Fibroblast of skin of left biceps (primary cell): ENCODE results near the gene GDPD5.

Source experiments
- DNase-seq, 2 experiments: peaks; one replicate each; pipeline ENCODE4 v3.0.0-alpha.2; 2013; ENCODE audit warnings: low read depth in 2 of 2

Gene GDPD5

DNA sequence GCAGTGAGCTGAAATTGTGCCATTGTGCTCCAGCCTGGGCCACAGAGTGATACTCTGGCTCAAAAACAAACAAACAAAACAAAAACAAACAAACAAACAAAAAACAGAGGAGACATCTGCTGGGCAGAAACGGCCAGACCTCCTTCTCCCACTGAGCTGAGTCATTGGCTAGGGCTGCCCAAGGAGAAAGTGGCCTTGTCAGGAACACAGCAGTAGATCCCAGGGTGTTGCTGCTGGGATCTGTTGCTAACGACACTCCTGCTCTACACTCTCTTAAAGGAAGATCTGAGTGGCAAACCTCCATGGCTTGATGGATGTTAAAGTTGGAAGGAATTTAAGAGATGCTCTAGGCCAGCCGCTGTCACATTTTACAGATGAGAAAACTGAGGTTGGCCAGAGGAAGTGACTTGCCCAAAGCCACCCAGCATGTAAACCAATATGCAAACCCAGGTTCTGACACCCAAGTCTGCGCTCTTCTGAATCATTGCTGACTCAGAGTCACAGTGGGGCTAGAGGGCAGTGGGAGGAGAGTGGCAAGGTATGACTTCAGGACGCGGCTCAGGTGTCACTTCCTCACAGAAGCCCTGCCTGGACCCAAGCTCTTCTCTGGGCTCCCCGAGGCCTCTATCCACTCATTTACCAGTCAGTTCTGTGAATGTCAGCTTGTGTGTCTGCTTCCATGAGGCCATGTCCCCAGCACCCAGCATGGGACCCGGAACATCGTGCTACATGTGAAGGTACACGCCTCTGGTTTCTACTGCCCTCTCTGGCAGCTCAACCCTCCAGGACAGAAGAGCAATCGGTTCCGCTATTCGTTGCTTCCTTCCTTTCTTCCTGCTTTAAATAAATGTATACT lies 11.3 kb upstream of the GDPD5 start:
- no peak for DNase-seq

DNA sequence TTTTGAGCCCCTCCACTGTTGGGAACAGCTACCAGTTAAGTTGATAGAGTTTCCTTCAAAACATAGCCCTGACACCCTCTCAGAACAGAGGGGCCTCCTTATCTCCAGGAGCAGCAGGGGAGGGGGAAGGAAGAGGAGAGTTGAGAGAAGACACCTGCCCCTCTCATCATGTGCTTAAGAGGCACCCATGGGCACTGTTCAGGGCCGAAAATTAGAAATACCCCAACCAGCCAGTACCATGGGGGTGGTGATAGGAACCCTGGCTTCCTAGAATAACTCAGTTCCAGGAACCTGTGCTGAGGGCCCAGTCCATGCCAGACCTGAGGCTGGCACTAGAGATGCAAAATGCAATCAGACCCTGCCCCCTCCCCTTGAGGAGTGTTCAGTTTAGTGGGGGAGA lies 9.3 kb upstream of the GDPD5 start:
- no peak for DNase-seq

DNA sequence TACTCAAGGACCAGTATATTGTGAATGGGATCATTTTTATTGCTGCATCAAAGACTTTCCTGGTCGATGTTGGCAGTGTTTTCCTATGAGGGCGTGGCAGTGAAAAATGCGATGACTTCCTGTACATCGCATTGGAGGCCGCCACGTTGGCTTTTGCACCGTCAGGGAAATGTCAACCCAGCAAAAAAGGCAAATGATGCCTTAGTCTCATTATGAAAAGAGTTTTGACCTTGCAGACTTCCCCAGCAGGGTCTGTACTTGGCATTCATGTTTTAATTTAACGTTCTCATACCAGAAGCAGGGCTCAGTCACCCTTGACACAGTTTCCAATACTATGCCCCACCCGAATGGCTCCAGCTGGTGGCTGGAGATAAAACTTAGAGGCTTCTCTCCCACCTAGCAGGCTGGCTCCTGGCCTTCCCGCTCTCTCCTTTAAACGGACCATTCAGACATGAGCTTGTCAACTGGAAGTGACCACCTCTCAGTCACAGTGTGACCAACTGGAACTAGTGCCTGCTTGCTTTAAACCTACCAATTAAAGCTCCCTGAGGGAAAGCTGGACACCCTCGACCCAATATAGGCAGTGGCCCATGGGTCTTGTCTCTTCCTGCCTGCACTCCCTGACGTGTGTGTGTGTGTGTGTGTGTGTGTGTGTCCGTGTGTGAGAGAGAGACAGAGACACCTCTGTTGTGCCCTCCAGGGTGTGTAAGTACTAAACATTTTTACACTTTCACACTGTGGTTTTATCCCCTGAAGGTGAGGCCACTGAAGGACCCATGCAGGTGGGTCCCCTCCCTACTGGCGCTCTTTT lies 8.7 kb upstream of the GDPD5 start:
- DNase-seq: no peak

DNA sequence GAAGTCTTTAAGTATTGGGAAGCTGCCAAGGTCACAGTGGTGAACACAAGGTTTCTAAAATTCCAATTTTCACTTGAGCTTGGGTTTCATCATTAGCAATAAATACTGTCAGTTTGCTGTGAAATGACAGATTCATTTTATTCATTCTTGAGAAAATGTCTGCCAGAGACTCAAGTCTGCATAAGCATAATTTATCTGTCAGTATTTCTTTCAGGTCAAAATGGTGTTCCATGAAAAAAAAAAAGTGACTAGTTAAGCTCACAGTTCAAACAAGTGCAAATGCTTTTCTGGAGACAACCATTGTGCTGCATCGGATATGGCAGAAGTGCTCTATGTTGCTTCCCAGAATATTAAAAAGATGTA lies 8.1 kb upstream of the GDPD5 start:
- no peak for DNase-seq

DNA sequence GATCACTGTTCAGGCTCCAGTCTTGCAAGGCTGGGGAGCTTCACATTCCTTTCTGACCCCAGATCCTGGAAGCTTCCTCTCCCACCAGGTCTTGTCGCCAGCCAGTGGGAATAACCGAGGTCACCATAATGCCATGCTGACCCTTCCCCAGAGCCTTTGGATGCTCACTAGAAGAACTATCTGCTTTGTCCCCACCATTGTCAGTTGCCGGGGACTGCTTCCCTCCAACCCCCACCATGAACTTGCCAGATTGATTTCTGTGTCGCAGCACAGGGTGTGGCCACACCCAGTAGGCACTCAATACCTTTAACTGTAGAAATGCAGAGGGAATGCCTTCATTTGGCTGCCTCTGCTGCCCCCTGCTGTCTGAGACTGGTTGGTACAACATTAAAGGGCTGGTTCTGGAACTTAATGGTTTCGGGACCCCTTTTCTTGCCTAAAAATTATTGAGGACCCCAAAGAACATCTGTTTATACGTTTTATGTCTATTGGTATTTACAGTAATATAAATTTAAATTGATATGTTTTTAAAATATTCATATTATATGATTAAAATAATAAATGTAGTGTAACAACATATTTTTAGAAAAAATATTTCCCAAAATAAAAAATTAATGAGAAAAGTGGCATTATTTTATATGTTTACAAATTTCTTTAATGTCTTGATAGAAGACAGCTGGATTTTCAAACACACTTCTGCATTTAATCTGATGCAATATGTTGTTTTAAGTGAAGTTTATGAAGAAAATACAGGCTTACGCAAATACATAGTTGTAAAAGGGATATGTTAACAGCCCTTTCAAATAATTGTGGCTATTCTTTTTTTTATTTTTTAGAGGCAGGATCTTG lies 6.7 kb upstream of the GDPD5 start:
- peak in 1 of 2 experiments; percentile 4 for DNase-seq

DNA sequence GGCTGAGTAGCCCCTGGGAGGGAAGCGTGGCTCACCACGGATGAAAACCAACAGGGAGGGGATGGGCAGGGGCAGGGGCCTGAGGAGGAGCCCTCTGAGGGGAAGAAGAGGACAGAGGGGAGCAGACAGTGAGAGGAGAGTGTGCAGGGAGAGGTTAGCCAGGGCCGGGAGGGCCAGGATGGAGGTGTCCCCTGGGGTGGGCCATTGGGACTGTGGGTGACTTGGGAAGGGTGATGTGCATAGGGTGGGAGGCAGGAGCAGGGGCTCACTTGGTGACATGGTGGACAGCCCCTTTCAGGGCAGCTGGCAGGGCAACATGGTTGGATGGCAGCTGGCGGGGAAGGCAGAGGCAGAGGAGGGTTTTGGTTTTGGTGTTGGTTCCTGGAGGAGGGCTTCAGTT lies 5.6 kb upstream of the GDPD5 start:
- no peak for DNase-seq

DNA sequence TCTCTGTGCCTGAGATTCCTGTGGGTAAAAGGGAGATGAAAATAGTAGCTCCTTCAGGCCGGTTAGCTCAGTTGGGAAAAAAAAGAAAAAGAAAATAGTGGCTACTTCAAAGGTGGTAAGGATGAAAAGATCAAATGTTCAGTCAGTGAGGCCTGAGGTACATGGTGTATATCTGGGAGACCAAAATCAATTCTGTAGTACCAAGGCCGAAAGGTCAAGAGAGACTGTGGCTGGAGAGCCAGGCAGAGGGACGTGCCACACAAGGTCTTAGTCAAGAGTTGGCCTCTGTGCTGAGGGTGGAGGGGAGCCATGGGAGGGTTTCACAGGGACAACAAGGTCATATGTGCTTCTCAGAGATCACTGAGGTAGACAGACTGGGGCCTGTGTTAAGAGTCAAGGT lies 4.8 kb upstream of the GDPD5 start:
- no peak for DNase-seq

DNA sequence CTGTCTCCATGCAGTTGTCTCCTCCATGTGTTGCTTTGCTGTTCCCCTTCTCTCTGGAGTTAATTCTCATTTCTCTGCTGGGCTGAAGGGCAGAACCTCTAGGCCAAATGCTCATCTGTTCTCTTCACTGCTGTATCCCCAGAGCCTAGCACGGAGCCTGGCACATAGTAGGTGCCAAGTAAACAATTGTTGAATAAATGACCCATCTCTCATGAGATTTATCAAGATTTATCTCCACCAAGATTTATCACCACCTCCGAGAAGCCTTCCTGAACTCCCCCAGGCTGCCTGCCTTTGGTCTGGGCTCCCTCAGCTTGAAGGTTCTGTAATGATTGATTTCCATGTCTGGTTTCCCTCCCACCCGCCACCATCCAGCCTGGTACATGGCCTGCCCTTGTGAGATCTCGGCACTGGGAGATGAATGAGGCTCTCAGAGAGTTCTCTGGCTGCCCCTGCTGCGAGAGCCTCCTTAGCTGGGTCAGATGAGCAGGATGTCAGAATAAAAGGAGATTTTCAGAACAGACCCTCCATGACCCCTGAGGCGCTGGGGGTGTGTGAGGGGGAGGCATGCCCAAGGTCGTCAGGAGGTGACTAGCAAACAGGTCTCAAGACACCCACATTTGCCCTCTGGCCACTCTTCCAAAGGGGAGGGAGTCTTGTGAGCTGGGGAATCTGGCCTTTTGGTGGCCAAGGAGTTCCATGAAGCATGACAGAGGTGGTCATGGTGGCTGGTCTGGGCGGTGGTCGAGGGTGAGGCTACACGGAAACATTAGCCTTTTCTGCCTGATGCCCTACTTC lies 2.4 kb upstream of the GDPD5 start:
- no peak for DNase-seq

DNA sequence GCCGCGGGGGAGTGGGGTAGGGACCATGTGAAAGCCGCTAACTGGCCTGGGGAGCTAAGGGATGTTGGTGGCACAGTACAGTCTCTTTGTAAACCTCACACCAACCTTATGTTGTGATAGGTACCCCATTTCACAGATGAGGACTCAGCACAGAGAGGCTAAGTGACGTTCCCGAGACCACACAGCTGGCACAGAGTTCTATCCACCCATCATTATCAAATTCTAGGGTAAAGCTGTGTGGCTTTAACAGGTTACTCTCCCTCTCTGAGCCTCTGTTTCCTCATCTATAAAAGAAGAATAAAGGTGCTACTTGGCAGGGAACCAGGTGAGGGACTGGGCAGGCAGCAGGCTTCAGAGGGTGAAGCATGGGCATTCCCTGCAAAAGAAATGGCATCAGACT lies 1.4 kb upstream of the GDPD5 start:
- DNase-seq: no peak

DNA sequence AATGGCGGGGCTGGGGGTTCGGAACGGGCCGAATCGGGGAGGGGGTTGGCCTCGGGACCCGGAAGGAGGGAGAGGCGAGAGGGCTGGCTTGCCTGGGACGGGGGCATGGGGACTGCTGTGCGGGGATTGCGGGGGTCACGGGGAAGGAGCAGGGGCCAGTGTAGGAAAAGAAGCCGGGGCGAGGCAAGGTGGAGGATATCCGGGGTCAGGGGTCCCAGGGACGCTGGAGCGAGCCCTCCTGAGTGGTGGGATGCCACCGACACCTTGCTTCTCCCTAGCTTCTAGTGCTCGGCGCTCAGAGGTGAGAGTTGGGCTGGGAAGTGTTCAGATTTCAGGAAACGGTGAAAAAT lies 426 bp upstream of the GDPD5 start:
- no peak for DNase-seq

DNA sequence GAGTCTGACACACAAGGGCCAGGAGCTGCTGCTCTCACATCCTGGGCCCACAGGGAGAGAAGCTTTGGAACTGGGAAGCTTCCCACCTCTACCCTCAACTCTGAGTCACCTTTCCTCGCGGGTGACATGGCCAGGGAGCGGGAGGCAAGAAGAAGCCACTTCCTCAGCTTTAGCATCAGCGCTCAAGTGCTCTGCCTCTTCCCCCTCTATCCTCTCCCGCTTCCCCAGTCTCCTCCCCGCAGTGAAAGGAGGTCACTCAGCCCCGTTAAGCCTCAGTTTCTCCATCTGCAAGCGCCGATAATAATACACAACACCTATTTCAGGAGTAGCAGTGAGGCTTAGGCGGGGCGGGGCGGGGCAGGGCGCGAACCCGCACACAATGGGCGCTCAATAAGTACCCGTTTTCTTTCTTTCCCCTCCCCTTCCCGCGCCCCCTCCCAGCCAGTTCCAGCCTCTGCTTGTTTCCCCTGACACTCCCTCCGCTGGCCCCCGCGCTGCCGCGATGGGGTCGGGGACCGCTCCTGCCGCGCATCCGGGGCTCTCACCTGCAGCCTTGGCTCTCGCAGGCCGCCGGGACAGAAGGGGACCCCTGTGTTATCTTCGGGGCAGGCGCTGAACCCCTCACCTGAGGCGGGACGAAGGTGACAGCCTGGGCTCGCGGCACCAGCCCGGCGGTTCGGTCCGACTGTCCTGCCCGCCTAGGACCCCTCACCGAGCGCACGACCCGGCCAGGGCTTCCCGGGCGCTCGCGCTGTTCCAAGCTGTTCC lies 892 bp downstream of the GDPD5 start:
- DNase-seq: no peak

DNA sequence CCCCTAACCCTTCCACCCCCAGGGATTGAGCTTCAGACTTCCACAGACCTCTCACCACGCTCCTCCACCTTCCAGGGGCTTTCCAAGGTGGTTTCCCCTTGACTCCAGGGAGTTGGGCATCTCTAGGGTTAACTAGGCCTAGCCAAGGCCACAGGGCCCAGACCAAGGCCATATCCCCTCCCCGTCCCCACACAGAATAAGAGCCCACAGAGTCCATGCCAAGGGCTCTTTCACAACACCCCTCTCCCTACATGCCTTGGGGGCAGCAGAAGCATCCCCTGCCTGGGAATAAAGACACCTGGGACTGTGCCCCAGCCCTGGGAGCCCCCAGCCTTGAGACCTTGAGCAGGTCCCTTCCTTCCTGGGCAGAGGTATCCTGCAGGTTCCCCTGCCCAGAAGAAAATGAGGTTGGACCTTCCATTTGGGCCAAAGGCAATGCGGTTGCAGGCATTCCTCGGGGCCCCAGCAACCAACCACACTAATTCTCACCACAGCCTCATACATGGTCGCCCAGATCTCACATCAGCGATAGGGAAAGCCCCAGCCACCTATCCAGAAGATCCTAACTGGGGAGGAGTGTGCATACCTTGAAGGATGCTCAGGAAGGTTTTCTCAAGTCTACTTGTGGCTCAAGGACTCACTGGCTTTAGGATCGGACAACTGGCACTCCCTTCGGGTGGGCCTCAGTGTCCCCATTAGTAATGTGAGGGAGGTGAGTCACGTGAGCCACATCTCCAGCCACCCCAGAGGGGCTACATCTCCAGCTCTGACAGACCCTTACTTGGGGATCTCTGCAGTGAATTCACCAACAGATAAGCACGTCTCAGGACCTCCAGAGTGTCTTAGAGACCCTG lies 1.7 kb downstream of the GDPD5 start:
- DNase-seq: no peak

DNA sequence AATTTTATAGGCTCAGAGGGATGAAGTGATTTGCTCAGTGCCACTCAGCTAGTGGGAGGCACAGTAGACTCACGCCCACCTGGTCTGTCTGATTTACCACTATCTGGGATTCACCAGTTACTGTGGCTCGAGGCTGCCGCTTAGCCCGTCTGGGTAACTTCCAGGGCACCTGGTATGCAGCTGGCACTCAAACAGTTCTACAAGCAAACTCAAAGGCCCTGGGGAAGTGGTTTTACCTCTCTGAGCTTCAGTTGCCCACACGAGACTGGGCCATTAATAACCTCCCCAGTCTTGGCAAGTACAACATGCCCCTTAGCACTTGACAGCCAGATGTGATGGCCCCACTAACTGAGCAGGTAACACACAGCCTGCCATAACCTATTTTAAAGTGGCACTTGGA lies 2.6 kb downstream of the GDPD5 start:
- DNase-seq: no peak

DNA sequence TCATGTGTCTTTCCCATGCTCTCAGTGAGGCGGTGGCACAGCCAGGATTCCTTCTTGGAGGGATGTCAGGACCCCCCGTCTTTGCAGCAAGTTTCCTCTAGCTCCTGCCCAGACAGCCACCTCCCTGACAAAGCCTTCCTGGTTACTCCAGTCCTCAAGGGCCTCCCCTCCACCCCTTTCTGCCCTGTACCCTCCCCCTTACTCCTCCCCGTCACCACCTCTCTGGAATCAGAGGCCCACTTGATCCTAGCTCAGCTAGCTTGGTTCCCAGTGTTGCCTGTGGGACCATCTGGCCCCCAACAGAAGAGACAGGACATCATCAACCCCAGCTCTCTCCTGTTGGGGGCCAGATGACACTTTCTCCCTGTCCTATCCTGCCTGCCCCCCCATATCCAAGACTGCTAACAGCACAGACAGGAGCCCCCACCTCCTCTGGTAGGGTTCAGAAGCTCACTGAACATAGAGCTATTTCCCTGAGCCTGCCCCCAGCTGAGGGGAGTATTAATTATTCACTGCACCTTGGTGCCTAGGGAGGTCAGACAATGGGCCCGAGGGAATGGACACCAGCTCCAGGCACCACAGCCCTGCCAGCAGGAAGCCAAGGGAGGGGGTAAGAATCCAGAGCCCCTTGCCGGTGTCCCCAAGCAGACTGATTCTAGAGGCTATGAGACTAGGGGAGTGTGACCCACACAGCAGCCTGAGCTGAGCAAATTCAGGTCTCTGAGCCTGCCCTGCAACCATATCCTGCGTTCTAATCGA lies 3.3 kb downstream of the GDPD5 start:
- DNase-seq: no peak

DNA sequence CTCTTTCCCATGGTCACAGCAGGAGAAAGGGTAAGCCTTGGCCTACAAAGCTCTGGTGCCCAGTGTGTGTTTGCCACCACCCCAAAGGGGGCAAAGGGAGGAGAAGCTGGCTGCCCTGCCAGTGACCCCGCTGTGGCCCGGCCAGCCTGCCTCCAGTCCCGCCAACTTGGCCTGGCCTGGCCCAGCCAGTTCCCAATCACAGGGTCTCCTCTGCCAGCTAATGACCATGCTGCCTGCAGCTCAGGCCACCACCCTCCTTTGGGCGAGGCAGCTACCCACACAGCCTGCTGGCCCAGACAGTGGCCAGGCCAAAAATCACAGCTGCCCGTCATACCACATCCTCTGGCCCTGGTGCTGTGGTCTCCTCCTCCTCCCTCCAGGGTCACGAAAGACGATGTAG lies 5.1 kb downstream of the GDPD5 start:
- no peak for DNase-seq

DNA sequence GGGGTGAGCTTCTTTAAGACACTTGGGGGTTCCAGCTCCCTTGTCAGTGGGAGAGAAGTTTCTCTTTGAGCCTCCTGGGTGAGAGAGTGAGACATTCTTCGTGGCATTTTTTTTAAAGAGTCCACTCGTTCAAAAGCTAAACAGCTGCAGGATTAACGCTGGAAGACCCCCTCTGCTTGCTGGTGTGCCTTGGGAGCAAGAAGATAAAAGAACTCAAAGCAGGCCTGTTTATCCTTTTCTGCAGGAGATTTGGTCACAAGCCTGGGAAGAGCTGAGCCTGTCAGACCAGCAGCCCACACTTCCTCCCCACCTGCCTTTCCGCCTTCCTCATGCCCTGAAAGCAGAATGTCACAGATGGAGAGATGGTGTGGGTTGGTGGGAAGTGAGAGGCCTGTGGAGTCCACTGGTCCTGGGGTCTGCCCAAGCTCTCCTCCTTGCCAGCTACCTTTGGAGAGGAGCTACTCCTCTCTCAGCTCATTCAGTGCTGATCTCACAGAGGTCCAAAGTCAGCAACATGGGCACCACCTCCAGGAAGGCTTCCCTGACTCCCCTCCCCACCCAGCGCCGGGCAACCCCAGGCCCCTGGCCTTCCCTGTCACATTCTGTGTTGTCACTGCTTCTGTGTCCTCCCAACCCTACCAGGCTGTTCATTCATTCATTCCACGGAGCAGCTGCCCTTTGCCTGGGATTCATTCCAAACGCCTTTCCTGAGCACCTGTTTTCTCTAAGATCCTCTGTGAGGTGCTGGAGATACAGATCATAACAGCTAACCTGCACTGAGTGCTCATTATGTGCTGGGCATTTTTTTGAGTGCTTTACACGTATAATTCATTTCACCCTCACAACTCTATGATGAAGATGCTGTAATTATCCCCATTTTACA lies 6.7 kb downstream of the GDPD5 start:
- no peak for DNase-seq

DNA sequence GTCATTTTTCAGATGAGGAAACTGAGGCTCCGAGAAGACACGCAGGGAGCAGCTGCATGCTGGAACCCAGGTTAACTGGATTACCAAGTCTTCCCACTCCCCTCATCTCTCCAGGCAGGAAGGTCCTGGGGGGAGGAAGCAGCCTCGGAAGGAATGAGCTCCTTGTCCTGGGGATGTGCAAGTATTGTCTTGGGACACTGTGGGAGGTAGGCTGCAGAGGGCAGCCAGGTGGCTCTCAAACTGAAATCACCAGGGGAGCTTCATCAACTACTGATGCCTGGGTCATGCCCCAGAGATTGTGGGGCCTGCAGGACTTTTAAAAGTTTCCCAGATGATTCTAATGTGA lies 7.6 kb downstream of the GDPD5 start:
- no peak for DNase-seq

DNA sequence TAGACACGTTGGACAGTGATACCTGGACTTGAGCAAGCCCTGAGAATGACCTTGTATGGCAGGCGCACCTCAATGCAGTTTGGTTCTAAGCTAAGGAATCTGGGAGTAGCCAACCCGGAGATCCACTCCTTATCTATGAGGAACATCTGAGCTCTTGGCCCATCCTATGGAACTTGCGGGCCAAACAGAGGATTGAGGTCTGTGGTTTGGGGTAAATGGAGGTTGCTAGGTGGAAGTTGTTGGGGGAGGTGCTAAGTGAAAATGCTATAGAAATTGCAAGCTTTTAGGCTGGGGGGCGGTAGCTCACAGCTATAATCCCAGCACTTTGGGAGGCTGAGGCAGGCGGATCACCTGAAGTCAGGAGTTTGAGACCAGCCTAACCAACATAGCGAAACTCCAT lies 8.9 kb downstream of the GDPD5 start:
- DNase-seq: no peak
